Measurements from ENCODE around the gene MOB1A.
"Not testable (repeated sequence)": the region's sequence is repeated elsewhere in the genome, so short reads cannot be mapped to it uniquely, and the experiment has no call there.

MOB1A gene

GRCh38 chr2:74178211-74179062 lies at the start of gene MOB1A:
Gene MOB1A, minus strand, starts transcription at chr2:74178879. Its CDS starts 205 bp downstream, at chr2:74178674.
- peak; percentile 89 for DNase-seq

DNA sequence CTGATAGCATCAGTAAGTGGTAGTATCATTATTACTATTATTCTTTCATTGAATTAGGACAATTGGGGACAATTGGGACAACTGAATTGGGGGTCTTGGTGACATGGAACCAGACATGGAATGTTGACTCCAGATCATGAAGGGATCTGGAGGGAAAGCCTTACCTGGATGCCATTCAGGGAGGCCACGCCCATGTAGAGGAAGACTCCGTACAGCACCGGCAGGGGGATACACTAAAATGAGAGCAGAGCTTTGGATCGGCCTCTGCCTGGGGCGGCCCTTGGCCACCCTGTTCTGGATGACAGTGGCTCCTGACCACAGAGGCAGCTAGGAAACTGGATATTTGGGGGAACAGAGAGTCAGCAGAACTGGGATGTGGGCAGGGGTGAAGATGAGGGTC lies 49.0 kb upstream of the MOB1A start:
- DNase-seq: no peak

GRCh38 chr2:74226648-74227213 lies 48.1 kb upstream of the MOB1A start:
- DNase-seq: no peak

DNA sequence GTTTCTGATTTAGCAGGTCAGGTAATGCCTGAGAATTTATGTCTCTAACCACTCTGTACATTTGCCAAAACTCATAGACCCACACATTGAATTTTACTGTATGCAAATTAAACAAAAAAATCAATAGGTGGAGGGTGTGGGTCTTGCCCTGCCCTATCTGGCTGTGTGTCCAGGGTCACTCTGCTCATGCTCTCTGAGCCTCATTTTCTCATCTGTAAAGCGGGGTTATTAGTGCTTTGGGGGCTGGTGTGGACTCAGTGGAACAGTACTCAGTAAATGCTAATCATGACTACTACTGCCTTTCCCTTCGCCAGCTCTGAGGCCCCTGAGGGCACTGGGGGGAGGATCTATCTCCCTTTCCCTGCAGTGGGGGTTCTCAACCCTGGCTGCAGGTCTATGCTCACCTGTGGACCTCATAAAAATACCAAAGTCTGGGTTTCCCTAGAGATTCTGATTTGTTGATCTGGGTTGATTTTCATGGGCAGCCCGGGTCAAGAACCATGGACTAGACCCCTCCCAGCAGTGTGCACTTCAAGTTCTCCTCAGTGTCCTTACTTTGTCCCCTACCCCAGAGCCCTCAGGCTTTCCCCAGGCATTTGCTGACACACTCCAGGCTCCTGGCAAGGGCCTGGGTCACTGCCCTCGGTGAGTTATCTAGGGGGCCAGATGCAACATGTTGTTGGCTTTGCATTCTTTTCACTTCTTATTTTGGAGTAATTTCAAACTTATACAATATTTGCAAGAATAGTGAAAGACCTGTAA lies 47.2 kb upstream of the MOB1A start:
- no peak for DNase-seq

DNA sequence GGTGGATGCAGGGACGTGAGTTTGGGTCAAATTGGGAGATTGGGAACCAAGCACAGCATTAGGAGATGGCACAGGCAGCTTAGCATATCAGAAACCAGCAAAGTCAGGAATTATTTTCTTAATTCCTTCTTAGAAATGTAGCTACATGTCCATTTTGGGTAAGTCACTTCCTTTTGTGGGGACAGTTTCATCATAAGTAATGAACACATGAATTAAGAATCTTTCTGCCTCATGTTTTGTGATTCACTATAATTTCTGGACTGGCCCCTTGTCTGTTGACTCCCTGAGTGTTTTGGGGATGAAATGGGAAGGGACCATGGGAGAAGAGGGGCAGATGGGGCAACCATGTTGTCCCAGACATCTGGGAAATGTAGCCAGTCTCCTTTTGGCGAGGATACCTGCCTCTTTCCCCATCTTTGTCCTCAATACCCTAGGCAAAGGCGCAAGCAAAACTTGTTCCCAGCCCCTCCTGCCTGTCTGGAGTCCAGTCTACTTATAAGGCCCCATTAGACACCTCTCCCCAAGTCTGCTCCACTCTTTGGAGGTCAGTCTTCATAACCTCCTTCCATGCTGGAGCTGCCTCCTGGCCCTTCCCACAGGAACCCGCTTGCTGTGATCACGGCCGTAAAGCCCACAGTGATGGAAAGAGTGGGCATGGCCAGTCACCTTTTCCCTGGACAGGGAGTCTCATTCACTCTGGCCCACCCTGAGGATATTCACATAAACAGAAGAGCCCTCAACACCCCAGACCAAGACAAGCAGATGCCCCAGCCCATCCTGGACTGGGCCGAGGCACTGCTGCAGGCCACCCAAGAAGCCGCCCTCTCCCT lies 45.5 kb upstream of the MOB1A start:
- DNase-seq: no peak

DNA sequence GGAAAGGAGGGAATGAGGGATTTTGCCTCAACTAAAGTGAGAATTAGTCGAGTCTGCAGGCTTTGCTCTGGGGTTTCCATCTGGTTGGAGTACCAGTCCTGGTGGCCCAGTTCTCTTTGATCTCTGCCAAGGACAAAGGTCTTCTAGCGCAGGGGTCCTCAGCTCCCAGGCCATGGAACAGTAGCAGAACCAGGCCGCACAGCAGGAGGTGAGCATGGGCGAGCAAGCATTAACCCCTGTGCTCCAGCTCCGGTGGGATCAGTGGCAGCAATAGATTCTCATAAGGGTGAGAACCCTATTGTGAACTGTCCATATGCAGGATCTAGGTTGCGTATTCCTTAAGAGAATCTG lies 43.6 kb upstream of the MOB1A start:
- no peak for DNase-seq

DNA sequence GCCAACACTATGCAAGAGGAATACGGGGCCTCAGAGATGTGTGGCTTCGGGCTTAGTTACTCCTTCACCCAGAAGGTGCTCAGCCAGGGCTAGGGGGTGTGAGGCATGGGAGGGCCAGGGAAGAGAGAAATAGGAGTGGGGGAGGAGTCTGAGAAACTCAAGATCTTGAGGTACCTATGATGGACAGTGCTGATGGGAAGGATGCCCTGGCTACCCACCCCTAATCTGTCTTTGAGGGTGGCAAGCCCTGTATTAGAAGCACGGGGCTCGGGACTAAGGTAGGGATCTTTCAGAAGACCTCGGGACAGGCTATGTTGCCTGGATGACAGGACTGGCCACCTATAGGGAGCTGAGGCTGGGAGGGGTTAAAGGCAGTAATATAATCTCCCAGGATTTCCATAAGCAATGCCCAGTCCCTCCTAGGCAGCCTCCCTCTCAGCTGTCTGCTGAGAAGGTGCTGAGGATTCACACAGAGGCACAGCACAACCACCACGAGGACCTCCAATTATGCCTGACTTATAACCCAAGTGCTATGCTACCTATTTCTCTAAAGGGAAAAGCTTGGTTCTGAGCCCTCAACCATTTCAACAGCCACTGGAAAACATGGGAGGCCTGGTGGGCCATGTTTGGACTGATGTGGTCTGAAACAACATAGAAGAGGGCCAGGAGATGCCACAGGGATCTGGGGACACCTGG lies 43.1 kb upstream of the MOB1A start:
- DNase-seq: no peak

DNA sequence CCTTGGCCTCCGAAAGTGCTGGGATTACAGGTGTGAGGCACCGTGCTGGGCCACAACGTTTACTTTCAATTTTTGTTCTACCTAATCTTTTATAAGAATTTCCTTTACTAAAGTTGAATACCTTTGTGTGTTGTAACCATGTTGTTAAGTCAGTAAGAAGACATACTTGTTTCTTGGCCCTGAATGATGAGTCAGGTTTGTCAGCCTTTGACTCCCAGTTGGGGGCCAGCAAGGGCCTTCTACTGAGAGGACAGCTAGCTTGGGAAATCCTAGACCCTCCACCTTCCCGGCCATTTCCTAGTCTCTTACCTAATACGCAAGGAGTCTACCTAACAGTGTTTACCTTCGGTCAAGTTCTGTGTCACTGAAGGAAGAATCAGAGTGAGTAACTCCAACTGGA lies 42.4 kb upstream of the MOB1A start:
- no peak for DNase-seq

GRCh38 chr2:74219846-74220486 lies 41.3 kb upstream of the MOB1A start:
- no peak for DNase-seq

DNA sequence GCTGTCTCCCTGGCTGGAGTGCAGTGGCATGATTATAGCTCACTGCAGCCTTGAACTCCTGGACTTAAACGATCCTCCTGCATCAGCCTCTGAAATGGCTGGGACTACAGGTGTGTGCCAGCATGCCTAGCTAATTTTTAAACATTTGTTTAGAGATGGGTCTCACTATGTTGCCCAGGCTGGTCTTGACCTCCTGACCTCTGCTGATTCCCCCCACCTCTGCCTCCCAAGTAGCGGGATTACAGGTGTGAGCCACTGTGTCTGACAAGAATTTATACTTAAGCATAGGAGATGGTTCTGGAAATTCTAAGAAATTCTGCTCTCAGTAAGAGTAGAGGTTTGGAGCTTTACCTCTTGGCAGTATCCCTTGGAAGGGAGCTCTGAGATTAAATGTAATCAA lies 38.0 kb upstream of the MOB1A start:
- DNase-seq: no peak

DNA sequence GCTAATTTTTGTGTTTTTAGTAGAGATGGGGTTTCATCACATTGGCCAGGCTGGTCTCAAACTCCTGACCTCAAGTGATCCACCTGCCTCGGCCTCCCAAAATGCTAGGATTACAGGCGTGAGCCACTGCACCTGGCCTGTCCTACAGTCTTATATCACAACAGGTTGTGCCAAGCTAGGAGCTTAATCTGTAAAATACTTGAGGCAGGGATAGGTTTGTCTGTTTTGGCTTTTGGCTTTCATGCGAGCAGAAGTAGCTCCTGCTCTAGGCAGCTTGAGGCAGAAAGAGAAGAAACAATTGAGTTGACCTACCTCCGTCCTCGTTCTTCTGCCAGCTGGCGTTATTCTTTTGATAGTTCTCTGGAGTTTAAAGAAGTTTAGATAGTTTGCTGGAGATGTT lies 37.1 kb upstream of the MOB1A start:
- not testable (repeated sequence) for DNase-seq

DNA sequence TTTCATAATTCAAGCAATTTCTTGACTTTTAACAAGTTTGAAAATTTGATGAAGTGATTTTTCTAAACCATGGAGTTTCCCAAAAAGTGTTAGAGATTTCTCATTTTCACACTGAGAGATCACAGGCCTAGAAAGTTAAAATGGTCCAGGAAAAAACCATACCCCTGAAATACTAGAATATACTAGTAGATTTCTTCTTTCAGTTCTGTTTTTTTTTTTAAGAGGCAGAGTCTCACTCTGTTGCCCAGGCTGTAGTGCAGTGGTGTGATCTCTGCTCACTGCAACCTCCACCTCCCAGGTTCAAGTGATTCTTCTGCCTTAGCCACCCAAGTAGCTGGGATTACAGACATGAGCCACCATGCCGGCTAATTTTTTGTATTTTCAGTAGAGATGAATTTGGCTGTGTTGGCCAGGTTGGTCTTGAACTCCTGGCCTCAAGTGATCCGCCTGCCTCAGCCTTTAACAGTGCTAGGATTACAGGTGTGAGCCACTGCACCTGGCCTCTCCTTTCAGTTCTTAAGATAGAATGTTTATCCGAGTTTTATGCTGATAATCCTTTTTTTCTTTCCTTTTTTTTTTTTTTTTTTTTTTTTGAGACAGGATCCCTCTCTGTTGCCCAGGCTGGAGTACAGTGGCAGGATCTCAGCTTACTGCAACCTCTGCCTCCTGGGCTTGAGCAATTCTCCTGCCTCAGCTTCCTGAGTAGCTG lies 34.2 kb upstream of the MOB1A start:
- DNase-seq: no peak

- DNase-seq: no peak
Measured at GRCh38 chr2:74206180-74206688, 27.6 kb upstream of the MOB1A start.

GRCh38 chr2:74205596-74205995 lies 26.9 kb upstream of the MOB1A start:
- no peak for DNase-seq

DNA sequence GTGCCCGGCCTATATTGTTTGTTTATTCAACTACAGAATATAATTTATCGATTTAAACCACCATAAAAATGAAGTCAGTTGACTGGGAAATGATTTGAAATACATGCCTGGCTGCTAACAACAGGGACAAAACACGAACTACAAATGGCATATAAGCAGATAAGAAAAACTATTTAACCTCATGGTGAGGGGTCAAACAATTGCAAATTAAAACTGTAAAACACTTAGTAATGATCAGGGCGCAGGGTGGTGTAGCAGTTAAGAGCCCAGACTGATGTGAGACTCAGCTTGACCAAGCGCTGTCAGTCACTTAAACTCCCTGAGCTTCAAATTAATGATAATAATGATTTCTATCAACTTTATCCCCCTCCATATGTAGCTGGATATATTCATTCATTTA lies 26.4 kb upstream of the MOB1A start:
- no peak for DNase-seq

- DNase-seq: no peak
Measured at GRCh38 chr2:74204436-74204835, 25.8 kb upstream of the MOB1A start.

DNA sequence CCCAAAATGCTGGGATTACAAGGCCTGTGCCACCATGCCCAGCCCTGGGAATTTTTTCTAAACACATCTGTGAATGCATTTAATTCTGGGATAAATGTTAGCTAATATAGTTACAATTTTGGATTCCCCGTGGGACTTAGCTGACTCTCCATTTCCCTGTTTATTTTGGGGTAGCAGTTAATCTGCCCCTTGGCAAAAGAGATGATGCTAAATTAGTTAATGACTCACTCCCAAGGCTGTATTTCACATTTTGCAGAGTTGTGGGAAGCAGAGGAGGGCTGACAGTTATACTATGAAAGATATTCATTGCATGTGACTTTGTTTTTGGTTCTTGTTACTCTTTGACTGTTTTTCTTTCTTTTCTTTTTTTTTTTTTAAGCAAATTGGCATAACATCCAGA lies 22.9 kb upstream of the MOB1A start:
- no peak for DNase-seq

DNA sequence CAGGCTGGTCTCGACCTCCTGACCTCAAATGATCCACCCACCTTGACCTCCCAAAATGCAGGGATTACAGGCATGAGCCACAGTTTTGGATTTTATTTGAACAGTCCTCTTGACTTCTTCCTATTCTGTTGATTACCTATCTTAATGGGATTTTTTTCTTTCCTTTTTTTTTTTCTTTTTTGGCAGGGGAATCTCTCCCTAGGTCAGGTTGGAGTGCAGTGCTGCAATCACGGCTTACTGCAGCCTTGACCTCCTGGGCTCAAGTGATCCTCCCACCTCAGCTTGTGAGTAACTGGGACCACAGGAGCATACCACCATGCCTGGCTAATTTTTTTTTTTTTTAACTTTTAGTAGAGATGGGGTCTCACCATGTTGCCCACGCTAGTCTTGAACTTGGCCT lies 22.5 kb upstream of the MOB1A start:
- no peak for DNase-seq

DNA sequence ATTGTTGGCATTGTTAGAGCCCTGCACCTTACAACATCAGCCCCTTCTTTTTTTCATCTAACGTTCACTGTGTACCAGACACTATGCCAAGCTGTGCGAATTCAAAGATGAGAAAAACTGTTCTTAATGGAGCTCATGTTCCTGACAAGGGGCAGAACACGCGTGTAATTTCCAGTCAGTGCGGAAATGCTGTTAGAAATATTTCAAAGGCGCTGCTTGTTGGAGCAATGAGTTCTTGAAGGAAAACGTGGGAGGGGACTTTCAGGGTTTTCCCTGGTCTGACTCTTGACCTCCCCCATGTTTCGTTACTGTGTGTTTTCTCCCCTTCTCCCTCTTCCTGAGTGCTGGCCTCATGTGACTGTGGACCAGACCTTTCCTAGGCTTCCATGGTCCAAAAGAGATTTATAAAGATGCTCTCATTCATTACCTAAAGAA lies 21.2 kb upstream of the MOB1A start:
- no peak for DNase-seq

- no peak for DNase-seq
Measured at GRCh38 chr2:74199275-74199701, 20.6 kb upstream of the MOB1A start.
